Breast epithelium (tissue), 3 donors: ENCODE measurements around the gene CIAPIN1.

Source experiments
- CTCF ChIP-seq, 3 donors: fragments of 450-650 bp; IDR thresholded peaks; one replicate each; pipeline ENCODE4 v1.5.1; 2016 to 2017; ENCODE audit warnings: antibody characterized with exemption in 3 of 3, mild to moderate bottlenecking in 3 of 3, moderate library complexity in 3 of 3
- POLR2A ChIP-seq: fragments of 450-650 bp; IDR thresholded peaks from one replicate; pipeline ENCODE4 v1.6.1; 2016; ENCODE audit warnings: antibody characterized with exemption, mild to moderate bottlenecking, moderate library complexity
- POLR2AphosphoS5 ChIP-seq, 3 donors: sonication (generic); formaldehyde crosslinking; IDR thresholded peaks; one replicate each; pipeline ENCODE4 v1.6.1; 2017; ENCODE audit warnings: antibody characterized with exemption in 3 of 3

DNA sequence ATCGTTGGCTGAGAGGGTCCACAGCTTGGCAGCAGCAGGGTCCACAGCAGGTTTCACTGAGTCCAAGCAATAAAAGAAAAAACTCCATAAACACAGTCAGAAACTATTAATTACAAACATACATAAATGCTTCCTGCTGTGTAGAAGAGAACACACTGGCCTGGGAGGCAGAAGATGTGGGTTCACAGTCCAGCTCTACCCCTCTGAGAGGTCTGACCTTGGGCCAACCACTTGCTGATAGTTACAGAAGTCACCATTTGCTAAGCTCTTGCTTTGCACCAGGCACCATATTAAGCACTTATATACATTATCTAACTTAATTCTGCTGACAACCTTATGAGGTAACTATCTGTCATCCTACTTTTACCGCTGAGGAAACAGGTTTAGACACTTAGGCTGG lies 14.7 kb downstream of the CIAPIN1 start:
- TF ChIP-seq CTCF (IDR thresholded peaks at IDR 0.05) (no peak), POLR2A (no peak), POLR2AphosphoS5 (IDR thresholded peaks at IDR 0.05) (no peak)
